Stimulated activated naive B cell treated with anti-CD40 and anti-IgM and Interleukin-4, amounts not matched to agents 10 μg/mL and 1 μg/mL and 100 μg/mL, for 72 hours (primary cell): ENCODE data around the gene TOP3B.
A peak's percentile ranks its signal among the peaks of the same experiment; 100 is the strongest.

Experiments used
- ATAC-seq, 2 donors: fragments of 150-1000 bp; cut with Tn5 transposase; replicated peaks; 2 replicates each; pipeline ENCODE4 v1.10.0; 2021; ENCODE audit warnings: moderate library complexity in 1 of 2
- DNase-seq: peaks from one replicate; pipeline ENCODE4 v3.0.0; 2021
- H3K27ac Mint-ChIP-seq: one replicate; pipeline ENCODE4 v1.8.0; 2022; ENCODE audit warnings: mild to moderate bottlenecking, mixed read lengths
- H3K27me3 Mint-ChIP-seq, 2 donors: one replicate each; pipeline ENCODE4 v1.8.0; 2022; ENCODE audit warnings: mixed read lengths in 2 of 2
- H3K36me3 Mint-ChIP-seq, 2 donors: one replicate each; pipeline ENCODE4 v1.8.0; 2022; ENCODE audit warnings: mixed read lengths in 2 of 2, mild to moderate bottlenecking in 1 of 2
- H3K4me1 Mint-ChIP-seq, 2 donors: one replicate each; pipeline ENCODE4 v1.8.0; 2022; ENCODE audit warnings: mixed read lengths in 2 of 2, mild to moderate bottlenecking in 1 of 2
- H3K4me3 Mint-ChIP-seq, 2 donors: one replicate each; pipeline ENCODE4 v1.8.0; 2022; ENCODE audit warnings: mild to moderate bottlenecking in 2 of 2, mixed read lengths in 2 of 2, moderate library complexity in 1 of 2
- H3K9me3 Mint-ChIP-seq, 2 donors: one replicate each; pipeline ENCODE4 v1.8.0; 2022; ENCODE audit warnings: mixed read lengths in 2 of 2, mild to moderate bottlenecking in 1 of 2

The TOP3B gene

DNA sequence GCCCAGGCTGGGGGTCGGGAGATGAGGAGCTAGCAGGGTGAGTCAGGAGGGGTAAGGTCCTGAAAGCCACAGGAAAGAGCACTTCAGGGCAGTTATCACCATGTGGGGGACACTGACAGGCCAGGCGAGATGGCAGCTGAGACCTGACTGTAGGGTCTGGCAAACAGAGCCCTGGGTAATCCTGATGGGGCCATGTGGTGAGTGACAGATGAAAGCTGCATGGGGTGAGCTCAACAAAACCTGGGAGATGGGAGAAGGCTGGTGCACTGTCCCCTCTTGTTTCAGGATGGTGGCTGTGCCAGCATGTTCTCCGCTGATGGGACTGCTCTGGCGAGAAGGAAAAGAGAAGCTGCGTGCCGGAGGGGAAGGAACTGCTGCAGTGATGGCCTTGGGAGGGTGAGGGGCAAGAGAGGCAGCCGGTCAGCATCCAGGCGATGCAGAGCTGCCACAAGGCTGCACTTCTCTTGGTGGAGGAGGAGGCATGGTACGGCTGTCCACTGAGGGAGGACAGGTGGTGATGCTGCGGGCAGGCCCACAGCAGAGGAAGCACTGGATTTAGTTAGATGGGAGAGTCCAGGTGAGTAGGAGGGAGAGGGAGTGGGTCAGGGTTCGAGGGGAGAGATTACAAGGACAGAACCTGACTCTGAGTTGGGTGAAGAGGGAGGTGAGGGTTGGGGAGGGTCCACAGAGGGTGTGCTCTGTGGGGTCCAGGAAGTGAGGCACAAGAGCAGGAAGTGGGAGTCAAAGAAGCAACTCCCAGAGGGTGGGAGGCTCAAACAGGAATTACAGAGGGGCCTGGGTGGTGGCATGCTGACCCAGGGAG, 3.8 kb downstream of the TOP3B start:
- H3K9me3 Mint-ChIP-seq = no peaks in the 10 kb centered on the region
- no peak overlapping the region for H3K27ac Mint-ChIP-seq
- H3K4me3 Mint-ChIP-seq = no peak overlapping the region
- H3K4me1 Mint-ChIP-seq = peaks cover 34 to 54% of the 10 kb centered on the region in 2 donors
- H3K36me3 Mint-ChIP-seq = peaks cover 32 to 45% of the 10 kb centered on the region in 2 donors
- no peak for ATAC-seq
- no peaks in the 10 kb centered on the region for H3K27me3 Mint-ChIP-seq
- no peak for DNase-seq

DNA sequence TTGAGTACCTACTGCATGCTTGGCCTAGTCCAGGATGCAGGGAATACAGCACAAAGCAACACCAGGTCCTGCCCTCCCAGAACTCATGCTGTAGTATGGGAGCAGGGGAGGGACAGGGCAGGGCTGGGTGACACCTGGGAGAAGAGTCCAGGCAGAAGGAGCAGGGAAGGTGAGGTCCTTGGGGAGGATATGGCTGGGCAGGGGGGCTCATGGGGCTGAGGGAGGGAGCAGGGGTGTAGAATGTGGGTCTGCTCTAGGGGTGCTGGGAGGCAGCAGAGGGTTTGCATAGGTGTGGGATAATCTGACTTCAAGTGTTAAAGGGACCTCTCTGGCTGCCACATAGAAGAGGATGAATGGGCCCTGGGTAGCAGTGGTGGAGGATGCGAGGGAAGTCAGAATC, 4.8 kb downstream of the TOP3B start:
- DNase-seq (no peak), ATAC-seq (no peak)
- no peaks in the 10 kb centered on the region for H3K9me3 Mint-ChIP-seq
- H3K27ac Mint-ChIP-seq = peak overlapping the region; percentile 67
- no peaks in the 10 kb centered on the region for H3K27me3 Mint-ChIP-seq
- H3K4me1 Mint-ChIP-seq = peaks cover 34 to 54% of the 10 kb centered on the region in 2 donors
- H3K36me3 Mint-ChIP-seq = peaks cover 37 to 48% of the 10 kb centered on the region in 2 donors
- H3K4me3 Mint-ChIP-seq = no peak overlapping the region

DNA sequence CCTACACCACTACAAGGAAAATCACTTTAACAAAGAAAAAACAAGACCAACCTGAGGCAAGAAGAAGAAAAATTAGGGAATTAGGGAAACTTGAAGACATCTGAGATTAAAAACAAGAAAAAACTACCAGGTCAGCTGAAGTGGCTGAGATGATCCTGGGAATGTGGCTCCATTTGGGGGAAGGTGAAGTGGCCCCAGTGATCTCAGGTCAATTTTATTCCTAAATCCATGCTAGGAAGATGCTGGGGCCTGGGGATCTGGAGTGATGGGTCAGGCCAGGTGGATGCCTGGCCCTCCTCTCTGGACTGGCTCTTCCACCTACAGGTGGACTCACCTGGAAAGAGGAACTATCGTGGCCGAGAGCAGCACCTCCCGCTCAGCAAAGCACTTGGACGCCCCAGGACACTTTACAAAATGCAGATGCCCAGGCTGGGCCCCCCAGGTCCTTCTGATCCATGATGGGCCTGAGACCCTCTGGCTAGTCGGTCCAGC, 6.7 kb downstream of the TOP3B start:
- H3K4me1 Mint-ChIP-seq = peaks cover 30 to 45% of the 10 kb centered on the region in 2 donors
- no peak for DNase-seq
- no peak overlapping the region for H3K4me3 Mint-ChIP-seq
- no peak for ATAC-seq
- H3K9me3 Mint-ChIP-seq = no peaks in the 10 kb centered on the region
- peaks cover 45 to 60% of the 10 kb centered on the region in 2 donors for H3K36me3 Mint-ChIP-seq
- H3K27me3 Mint-ChIP-seq = no peaks in the 10 kb centered on the region
- H3K27ac Mint-ChIP-seq = no peak overlapping the region

DNA sequence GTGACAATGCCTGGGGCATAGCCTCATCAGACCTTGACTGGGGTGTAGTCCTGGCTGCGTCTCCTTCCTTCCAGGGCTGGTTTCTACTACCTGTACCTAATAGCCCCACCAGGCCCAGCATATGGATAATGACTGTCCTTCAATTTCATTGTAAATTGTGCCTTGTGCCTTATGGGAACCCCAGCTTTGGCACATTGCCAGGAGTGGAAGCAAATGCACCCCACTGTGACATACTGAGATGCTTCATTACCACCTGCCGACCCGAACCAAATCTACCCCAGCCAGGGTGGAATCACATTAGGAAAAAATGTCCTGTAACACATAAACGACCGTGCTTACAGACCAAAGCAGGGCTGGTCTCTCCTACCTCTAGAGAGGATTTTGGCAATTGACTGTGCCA, 7.3 kb downstream of the TOP3B start:
- ATAC-seq (no peak), DNase-seq (no peak)
- H3K4me1 Mint-ChIP-seq = peaks cover 25 to 38% of the 10 kb centered on the region in 2 donors
- H3K4me3 Mint-ChIP-seq = no peak overlapping the region
- peaks cover 46 to 66% of the 10 kb centered on the region in 2 donors for H3K36me3 Mint-ChIP-seq
- H3K27ac Mint-ChIP-seq = no peak overlapping the region
- no peaks in the 10 kb centered on the region for H3K9me3 Mint-ChIP-seq
- no peaks in the 10 kb centered on the region for H3K27me3 Mint-ChIP-seq

DNA sequence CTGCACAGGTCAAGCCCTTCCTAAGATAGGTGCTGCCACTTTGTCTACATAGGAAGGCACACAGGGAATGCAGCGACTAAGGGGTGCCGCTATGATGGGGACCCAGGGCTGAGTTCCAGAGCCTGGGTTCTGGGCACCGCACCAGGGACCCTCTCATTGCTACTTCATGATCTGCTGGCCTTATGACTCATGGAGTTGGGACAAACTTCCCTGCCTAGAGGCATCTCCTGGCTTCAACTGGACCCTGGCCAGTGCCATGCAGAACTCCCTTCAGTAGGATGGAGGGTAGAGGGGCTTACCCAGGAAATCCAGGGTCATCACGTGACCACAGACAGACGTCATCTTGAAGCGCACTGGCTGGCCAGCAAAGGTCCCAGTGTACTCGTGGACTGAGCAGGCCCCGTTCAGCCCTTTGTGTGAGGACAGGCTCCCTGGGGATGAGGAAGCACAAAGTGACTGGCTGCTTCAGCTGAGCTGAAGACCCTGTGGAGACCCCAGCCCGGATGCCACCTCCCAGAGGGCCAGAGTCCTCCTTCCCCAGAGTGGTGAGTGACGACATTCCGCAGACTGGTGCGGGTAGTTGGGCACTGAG, 8.4 kb downstream of the TOP3B start:
- Mint-ChIP-seq H3K27me3 (no peaks in the 10 kb centered on the region), H3K4me3 (no peak overlapping the region), H3K27ac (no peak overlapping the region), H3K36me3 (peaks cover 47 to 66% of the 10 kb centered on the region in 2 donors), H3K4me1 (peaks cover 21 to 27% of the 10 kb centered on the region in 2 donors), H3K9me3 (no peaks in the 10 kb centered on the region)
- DNase-seq (no peak), ATAC-seq (no peak)

DNA sequence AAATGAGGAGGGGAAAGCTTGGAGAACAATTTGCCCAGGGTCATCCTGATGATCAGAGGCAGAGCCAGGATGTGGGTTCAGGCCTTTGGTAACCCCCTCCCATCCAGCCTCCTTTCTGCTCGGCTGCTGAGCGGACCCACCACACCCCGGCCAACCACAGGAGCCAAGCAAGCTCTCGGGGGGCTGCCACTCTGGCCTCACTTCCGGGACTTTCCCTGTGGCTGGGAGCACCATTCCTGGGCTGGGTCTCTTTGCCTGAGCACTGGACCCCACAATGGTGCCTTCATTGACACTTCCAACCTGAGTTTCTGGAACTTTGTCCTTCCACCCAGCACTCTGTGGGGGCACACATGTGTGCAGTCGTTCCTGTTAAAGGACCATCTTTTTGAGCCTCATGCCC, 9.8 kb downstream of the TOP3B start:
- H3K36me3 Mint-ChIP-seq = peaks cover 49 to 63% of the 10 kb centered on the region in 2 donors
- DNase-seq = no peak
- H3K27me3 Mint-ChIP-seq = no peaks in the 10 kb centered on the region
- H3K27ac Mint-ChIP-seq = peak overlapping the region; percentile 20
- no peak for ATAC-seq
- no peaks in the 10 kb centered on the region for H3K9me3 Mint-ChIP-seq
- H3K4me1 Mint-ChIP-seq = peaks cover 8 to 24% of the 10 kb centered on the region in 2 donors
- no peak overlapping the region for H3K4me3 Mint-ChIP-seq

DNA sequence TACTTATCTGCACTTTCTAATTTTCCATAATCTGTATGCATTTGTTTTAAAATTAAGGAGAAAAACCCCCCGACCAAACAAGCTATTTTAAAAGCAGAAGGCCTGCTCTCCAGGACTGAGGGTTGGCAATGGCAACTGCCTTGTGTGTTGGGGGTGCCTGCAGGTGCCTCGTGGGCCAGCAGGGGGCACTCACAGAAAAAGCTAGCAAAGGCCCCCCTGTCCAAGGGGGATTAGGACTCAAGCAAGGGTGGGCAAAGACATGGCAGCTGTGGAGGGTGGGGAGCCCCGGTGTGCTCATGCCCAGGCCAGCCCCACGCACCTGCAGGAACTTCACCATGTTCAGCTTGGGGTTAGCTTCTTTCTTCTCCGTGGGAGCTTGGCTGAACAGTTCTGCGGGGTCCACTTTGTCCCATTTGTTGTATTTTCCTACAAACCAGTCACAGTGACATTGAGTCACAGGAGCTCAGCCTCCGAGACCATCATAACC, 10.3 kb downstream of the TOP3B start:
- peak overlapping the region; percentile 20 for H3K27ac Mint-ChIP-seq
- peak; percentile 37 for DNase-seq
- peak; percentile 79 to 81 for ATAC-seq
- H3K9me3 Mint-ChIP-seq = no peaks in the 10 kb centered on the region
- peaks cover 49 to 61% of the 10 kb centered on the region in 2 donors for H3K36me3 Mint-ChIP-seq
- H3K27me3 Mint-ChIP-seq = no peaks in the 10 kb centered on the region
- no peak overlapping the region for H3K4me3 Mint-ChIP-seq
- peaks cover 6 to 24% of the 10 kb centered on the region in 2 donors for H3K4me1 Mint-ChIP-seq

DNA sequence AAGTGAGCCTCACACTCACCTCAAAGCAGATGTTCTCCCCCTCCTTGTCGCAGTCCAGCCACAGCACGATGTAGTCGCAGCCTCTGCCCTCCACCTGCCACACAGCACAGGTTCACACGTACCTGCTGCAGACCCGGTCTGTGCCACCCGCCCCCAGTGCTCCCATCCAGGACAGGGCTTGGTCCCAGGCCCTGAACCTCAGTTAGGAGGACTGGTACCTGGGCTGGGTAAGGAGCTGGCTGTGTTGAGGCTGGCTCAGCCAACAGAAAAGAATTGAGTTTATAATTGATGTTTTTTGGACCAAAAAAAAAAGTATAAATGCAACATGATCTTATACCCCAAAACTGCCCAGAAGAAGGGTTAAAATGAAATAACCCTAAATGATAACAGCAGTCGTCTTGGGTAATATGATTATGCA, 10.7 kb downstream of the TOP3B start:
- peaks cover 52 to 66% of the 10 kb centered on the region in 2 donors for H3K36me3 Mint-ChIP-seq
- DNase-seq (no peak), ATAC-seq (no peak)
- H3K27ac Mint-ChIP-seq = no peak overlapping the region
- peaks cover 6 to 20% of the 10 kb centered on the region in 2 donors for H3K4me1 Mint-ChIP-seq
- no peaks in the 10 kb centered on the region for H3K9me3 Mint-ChIP-seq
- H3K27me3 Mint-ChIP-seq = no peaks in the 10 kb centered on the region
- H3K4me3 Mint-ChIP-seq = no peak overlapping the region

DNA sequence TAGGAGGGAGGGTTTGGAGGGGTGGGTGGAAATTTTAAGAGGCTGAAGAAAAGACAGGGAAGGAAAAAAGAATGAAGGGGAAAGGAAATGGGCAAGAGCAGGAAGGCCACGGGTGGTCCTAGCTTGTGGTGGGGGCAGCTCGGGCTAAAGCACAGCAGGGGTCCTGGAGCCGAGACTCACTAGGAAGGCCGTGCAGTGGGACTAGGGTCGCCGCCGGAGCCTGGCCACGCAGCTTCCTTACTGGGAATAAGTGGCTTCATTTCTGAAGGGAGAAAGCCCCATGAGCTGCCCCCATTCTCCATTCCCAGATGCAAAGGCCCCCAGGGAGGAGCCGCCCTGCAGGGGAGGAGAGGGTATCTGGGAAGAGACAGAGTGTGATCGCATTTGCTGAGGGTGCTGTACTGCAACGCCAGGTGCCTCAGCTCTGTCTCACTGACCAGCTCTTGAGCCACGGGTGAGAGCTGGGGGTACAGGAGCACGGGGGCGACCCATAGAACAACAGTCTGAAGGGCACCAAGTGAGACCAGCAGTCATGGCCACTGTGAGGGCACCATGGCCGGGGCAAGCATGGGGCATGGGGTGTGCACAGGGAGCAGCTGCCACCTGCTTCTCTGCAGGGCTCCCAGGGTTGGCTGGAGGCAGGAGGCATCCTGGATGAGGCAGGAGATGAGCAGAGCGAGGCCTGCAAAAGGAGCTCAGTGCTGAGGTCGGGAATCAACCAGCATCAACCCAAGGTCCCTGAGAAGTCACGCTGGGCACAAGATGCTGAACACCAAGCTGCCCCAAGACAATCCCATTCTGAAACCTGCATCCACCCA, 11.6 kb downstream of the TOP3B start:
- H3K4me3 Mint-ChIP-seq = no peak overlapping the region
- H3K36me3 Mint-ChIP-seq = peaks cover 57 to 66% of the 10 kb centered on the region in 2 donors
- no peaks in the 10 kb centered on the region for H3K9me3 Mint-ChIP-seq
- peaks cover 3 to 12% of the 10 kb centered on the region in 2 donors for H3K4me1 Mint-ChIP-seq
- DNase-seq = no peak
- peak overlapping the region; percentile 25 for H3K27ac Mint-ChIP-seq
- no peak for ATAC-seq
- no peaks in the 10 kb centered on the region for H3K27me3 Mint-ChIP-seq

DNA sequence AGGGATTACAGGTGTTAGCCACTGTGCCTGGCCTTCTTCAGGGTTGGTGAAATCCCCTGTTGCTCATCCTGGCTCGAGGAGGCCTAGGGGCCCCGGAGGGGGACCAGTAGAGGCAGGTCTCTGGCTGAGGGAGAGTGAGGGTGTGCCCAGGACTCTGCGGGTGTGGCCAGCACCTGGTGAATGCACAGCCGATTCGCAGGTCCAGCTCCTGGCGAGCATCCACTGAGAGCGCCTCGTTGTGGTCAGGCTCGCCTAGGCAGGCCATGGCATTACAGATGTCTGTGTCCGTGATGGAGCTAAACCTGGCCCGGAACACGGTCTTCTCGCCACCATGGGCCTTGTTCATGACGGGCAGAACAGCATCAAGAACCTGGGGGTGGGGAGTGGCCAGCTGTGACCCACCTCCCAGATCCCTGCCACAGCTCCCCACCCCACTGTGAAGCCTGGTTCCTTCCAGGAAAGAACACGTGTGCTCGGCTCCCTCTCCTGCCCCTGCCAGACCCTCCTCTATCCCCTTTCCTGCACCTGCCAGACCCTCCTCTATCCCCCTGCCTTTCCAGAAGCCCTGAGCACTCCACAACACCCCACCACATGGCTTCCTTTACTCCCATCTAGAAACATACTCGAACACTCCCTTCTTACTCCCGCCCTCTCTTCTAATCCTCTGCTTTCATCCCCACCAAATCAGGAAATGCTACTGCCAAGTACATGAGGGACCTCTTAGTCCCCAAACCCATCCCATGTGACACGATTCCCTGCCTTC, 12.4 kb downstream of the TOP3B start:
- Mint-ChIP-seq H3K27me3 (no peaks in the 10 kb centered on the region), H3K27ac (peak overlapping the region; percentile 59), H3K4me1 (peaks cover 0 to 12% of the 10 kb centered on the region in 2 donors), H3K9me3 (no peaks in the 10 kb centered on the region), H3K36me3 (peaks cover 51 to 61% of the 10 kb centered on the region in 2 donors), H3K4me3 (no peak overlapping the region)
- ATAC-seq = no peak
- no peak for DNase-seq

DNA sequence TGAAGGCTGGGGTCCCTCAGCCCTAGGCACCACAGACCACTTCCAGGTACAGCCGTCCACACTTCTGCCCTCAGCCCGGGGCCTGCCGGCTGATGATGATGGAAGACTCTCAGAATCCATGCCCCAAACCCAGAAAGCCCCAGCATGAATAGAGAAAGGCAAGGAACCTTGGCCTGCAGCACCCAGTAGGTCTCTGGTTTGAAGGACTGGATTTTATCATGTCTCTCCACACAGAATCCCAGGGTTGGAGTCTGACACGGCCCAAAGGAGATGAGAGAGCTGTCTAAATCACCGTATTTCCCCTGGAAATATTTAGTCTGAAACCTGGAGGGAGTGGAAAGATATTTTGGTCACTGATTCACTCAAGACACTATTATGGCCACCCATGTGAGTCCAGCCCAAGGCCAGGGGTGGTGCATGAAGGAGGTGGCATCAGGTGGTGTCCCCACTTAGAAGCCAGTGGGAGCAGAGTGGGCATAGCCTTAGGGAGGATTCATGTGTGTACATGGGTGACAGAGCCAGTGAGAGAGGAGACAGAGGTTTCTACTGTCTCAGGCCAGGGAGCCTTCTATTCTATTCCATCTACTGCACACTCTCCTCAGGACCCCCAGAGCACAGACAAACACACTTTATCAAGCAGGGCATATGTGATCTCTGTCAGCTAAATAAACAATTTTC, 14.0 kb downstream of the TOP3B start:
- Mint-ChIP-seq H3K36me3 (peaks cover 46 to 61% of the 10 kb centered on the region in 2 donors), H3K27me3 (no peaks in the 10 kb centered on the region), H3K27ac (peak overlapping the region; percentile 22)

DNA sequence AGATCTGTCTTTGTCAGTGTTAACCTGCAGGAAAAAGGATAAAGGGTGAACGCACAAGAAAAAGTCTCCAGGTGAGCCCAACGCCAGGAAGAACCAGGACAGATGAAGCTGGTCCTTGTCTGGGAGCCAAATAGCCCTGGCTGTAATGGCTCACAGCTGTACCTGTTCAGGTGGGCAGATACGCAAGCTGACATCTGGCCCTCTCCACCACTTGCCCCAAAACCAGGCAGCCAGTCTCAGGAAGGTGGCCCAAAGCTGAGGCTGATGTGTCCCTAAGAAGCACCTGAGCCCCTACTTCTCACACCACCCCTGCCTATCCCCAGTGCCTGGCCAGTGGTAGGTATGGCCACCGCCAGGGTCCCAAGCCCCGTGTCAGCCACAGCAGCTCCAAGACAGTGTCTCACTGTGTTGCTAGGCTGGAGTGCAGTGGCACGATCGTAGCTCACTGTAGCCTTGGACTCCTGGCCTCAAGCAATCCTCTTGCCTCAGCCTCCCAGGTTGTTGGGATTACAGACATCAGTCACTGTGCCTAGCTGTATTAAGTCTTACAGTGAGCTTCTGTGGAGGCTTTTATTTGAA, 14.8 kb downstream of the TOP3B start:
- Mint-ChIP-seq H3K27ac (no peak overlapping the region), H3K27me3 (no peaks in the 10 kb centered on the region), H3K9me3 (no peaks in the 10 kb centered on the region), H3K4me1 (peaks cover 0 to 12% of the 10 kb centered on the region in 2 donors), H3K4me3 (no peak overlapping the region), H3K36me3 (peaks cover 49 to 65% of the 10 kb centered on the region in 2 donors)
- ATAC-seq = no peak
- DNase-seq = no peak

More for the DNA sequence above, 14.0 kb downstream of the TOP3B start:
- DNase-seq (no peak), ATAC-seq (no peak)
- no peak overlapping the region for H3K4me3 Mint-ChIP-seq
- H3K9me3 Mint-ChIP-seq = no peaks in the 10 kb centered on the region
- peaks cover 0 to 8% of the 10 kb centered on the region in 2 donors for H3K4me1 Mint-ChIP-seq
